Gastrocnemius medialis (tissue), 4 donors: ENCODE results near the gene LNPEP.

ENCODE experiments used
- CTCF ChIP-seq, 5 experiments: fragments of 450-650 bp in 3 of 5; fragments of 200-600 bp in 2 of 5; sonication (generic) in 2 of 5; IDR thresholded peaks in 4 of 5; conservative IDR thresholded peaks in 1 of 5; 1 replicate in 4 of 5; 2 replicates in 1 of 5; pipeline ENCODE4 v1.5.1; 2016 to 2019; ENCODE audit warnings: antibody characterized with exemption in 5 of 5, mild to moderate bottlenecking in 3 of 5, moderate library complexity in 3 of 5
- POLR2A ChIP-seq, 2 donors: fragments of 450-650 bp; IDR thresholded peaks; one replicate each; pipeline ENCODE4 v1.6.1; 2017; ENCODE audit warnings: antibody characterized with exemption in 2 of 2, mild to moderate bottlenecking in 2 of 2, moderate library complexity in 2 of 2

DNA sequence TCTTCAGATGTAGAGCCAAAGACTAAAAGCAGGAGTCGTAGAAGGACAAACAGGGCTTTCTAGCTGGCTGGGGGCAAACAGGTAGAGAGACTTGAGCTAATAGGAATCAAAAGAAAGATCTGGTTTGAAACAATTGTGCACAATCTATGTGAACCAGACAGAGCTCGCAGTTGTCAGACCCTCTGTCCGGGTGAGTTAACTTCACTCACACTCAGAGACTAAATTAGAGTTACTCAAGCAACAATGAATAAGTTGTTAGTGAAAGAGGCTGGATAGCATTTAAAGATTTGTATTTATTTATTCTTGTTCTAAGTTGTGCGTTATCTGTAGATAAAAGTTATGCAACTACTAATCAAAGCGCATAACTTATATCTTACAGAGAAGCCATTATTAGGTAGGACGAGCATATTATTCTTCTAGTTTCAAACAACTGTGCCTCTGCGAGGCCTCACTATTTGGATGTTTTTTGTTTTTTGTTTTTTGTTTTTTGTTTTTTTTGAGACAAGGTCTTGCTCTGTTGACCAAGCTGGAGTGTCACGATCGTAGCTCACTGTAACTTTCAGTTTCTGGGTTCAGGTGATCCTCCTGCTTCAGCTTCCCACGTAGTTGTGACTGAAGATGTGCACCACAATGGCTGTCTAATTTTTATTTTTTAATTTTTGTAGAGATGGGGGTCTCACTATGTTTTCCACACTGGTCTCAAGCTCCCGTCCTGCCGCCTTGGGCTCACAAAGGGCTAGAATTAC lies 13.2 kb upstream of the LNPEP start:
- TF ChIP-seq POLR2A (IDR thresholded peaks at IDR 0.05), result no peak
- TF ChIP-seq CTCF (IDR thresholded peaks at IDR 0.05 in 4 of 5, conservative IDR thresholded peaks at IDR 0.05 in 1 of 5), result no peak
